ENCODE data around the gene GIPC1.

DNA sequence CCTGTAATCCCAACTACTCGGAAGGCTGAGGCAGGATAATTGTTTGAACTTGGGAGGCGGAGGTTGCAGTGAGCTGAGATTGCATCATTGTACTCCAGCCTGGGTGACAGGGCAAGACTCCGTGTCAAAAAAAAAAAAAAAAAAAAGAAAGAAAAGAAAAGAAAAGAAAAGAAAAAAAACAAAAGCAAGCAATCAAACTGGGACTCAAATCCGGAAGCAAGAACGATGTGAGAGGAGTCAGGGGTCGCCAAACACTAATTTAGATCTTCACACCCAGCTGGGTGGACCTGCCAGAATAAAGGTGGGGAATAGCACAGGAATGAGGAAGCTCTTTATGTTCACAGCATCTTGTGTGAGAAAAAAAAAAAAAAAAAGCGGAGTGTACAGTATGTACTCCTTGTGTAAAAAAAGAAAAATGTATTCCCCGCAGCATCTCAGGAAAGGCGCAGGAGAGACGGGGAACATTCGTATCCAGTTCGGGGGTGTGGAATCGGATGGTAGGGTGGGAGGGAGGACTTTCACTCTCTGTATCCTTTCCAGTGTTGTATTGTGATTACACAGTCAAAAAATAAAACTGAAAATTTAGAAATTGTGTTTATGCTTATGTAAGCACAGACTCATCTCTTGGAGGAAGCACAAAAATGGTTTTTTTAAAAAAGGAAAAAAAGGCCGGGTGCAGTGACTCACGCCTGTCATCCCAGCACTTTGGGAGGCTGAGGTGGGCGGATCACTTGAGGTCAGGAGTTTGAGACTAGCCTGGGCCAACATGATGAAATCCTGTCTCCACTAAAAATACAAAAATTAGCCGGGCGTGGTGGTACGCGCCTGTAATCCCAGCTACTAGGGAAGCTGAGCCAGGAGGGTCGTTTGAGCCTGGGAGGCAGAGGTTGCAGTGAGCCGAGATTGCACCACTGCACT is 14.6 kb upstream of the GIPC1 start:
- TF ChIP-seq, protein P1, sequence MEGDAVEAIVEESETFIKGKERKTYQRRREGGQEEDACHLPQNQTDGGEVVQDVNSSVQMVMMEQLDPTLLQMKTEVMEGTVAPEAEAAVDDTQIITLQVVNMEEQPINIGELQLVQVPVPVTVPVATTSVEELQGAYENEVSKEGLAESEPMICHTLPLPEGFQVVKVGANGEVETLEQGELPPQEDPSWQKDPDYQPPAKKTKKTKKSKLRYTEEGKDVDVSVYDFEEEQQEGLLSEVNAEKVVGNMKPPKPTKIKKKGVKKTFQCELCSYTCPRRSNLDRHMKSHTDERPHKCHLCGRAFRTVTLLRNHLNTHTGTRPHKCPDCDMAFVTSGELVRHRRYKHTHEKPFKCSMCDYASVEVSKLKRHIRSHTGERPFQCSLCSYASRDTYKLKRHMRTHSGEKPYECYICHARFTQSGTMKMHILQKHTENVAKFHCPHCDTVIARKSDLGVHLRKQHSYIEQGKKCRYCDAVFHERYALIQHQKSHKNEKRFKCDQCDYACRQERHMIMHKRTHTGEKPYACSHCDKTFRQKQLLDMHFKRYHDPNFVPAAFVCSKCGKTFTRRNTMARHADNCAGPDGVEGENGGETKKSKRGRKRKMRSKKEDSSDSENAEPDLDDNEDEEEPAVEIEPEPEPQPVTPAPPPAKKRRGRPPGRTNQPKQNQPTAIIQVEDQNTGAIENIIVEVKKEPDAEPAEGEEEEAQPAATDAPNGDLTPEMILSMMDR (IDR thresholded peaks at IDR 0.05; ENCODE audit: low read length) = no peak
- no peak for TF ChIP-seq EZH2 (IDR thresholded peaks at IDR 0.05; ENCODE audit: borderline replicate concordance, low read length)

Measured in OCI-LY1 (cell line).